Bladder microvascular endothelial cell (primary cell): Measurements from ENCODE around the gene CUL4B. TPM values are rescaled to one million over a fixed set of nuclear protein-coding genes. Genes with fewer than 3 reads are reported as not detected.

Experiments
- total RNA-seq: library from RNA; depleted of rRNA; stranded (reverse); fragments of >200 nt; gene quantifications from 2 replicates; pipeline ENCODE4 v1.2.3, GENCODE V29; 2014

Gene CUL4B
- 37.2 and 45.8 TPM in 2 replicates for total RNA-seq

DNA sequence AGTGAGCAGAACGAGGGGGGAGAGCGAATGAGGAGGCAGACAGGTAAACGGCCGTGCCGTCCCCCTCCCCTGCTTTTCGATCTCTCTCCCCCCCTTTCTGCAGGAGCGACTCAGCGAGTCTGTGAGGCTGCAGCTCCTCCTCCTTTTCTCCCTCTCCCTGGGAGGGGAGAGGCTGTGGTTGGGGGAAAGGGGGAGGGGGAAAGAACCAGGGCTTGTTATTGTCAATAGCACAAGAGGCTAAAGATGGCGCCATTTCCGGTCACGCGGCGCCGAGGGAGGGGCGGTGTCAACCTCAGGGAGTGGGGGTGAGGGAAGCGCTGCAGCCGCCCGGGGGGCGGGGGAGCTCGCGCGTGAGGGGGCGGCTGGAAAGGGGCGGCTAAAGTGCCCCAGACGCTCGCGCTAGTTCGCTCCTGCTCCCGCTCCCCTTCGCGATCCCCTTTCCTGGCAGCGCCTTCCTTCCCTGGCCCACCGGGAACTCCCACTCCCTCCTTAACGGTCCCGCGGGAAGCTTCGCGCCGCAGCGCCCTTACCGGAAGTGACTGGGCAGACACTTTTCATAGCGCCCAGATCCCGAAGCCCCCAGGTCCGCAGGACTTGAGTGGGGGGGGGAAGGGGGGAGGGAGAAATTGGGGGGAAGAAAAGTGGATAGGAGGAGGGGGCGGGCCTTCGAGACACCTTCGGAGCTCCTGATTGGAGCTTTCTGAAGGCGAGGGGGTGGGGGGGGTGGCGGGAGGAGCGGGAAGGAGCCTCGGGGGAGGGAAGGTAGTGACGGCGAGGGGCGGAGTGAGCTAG is at the start of gene CUL4B:
CUL4B (minus strand) TSS at position 121 of the 792 bp plus-strand sequence. CDS start 324 bp downstream, outside the sequence.

DNA sequence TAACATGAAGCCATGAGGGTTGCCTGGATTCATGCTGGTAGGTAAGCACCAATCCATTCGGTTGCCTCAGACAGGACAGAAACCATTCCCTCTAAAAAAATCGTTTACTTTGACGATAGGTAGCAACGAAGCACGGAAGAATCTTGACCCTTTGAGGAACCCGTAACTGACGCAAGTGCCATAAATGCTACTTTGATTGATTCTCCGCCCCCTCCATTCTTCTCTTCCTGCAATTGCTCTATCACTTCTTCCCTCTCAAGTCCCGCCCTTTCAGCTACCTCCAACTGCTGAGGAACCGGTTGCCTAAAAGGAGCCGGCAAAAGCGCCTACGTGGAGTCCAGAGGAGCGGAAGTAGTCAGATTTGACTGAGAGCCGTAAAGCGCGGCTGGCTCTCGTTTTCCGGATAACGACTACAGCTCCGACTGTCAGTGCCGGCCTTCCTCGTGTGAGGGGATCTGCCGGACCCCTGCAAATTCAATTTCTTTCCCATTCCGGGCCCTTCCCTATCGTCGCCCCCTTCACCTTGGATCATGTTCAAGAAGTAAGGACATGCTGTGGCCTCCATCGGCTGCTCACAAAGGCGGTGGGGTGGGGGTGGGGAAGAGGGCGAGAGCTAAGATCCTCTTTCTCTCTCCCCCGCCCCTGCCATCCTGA is 43.1 kb upstream of the CUL4B start, which contains the start of gene MCTS1:
MCTS1 (plus strand) TSS at position 395 of the 654 bp plus-strand sequence; CDS start at position 531, 136 bp downstream.

Other genes starting within 250 kb of the CUL4B start
- gene TMEM255A, start 249.5 kb downstream of the CUL4B start, total RNA-seq = not detected in 2 replicates
- not detected in 2 replicates for gene ATP1B4, start 198.9 kb downstream of the CUL4B start, total RNA-seq
- 71.7 and 160 TPM in 2 replicates for gene LAMP2, start 91.7 kb downstream of the CUL4B start, total RNA-seq
- 25.4 and 28.3 TPM in 2 replicates for gene MCTS1, start 43.1 kb upstream of the CUL4B start, total RNA-seq
- 38.4 and 56.8 TPM in 2 replicates for gene C1GALT1C1, start 69.1 kb upstream of the CUL4B start, total RNA-seq